ENCODE measurements around the gene VPS13D.

GRCh38 chr1:12519693-12520364 lies 290.0 kb downstream of the VPS13D start:
- TF ChIP-seq POLR2AphosphoS5 (IDR thresholded peaks at IDR 0.05; ENCODE audit: borderline replicate concordance, low read depth, low read length) (no peak), EZH2 (IDR thresholded peaks at IDR 0.05) (no peak)

All from SK-N-MC (cell line).